Stimulated activated naive B cell treated with anti-CD40 and anti-IgM and Interleukin-4, amounts not matched to agents 10 μg/mL and 1 μg/mL and 100 μg/mL, for 72 hours (primary cell): Measurements from ENCODE around the gene TPST2.
A peak's percentile ranks its signal among the peaks of the same experiment; 100 is the strongest.

Source experiments
- ATAC-seq, 2 donors: fragments of 150-1000 bp; cut with Tn5 transposase; replicated peaks; 2 replicates each; pipeline ENCODE4 v1.10.0; 2021; ENCODE audit warnings: moderate library complexity in 1 of 2
- DNase-seq: peaks from one replicate; pipeline ENCODE4 v3.0.0; 2021
- H3K27ac Mint-ChIP-seq: one replicate; pipeline ENCODE4 v1.8.0; 2022; ENCODE audit warnings: mild to moderate bottlenecking, mixed read lengths
- H3K27me3 Mint-ChIP-seq, 2 donors: one replicate each; pipeline ENCODE4 v1.8.0; 2022; ENCODE audit warnings: mixed read lengths in 2 of 2
- H3K36me3 Mint-ChIP-seq, 2 donors: one replicate each; pipeline ENCODE4 v1.8.0; 2022; ENCODE audit warnings: mixed read lengths in 2 of 2, mild to moderate bottlenecking in 1 of 2
- H3K4me1 Mint-ChIP-seq, 2 donors: one replicate each; pipeline ENCODE4 v1.8.0; 2022; ENCODE audit warnings: mixed read lengths in 2 of 2, mild to moderate bottlenecking in 1 of 2
- H3K4me3 Mint-ChIP-seq, 2 donors: one replicate each; pipeline ENCODE4 v1.8.0; 2022; ENCODE audit warnings: mild to moderate bottlenecking in 2 of 2, mixed read lengths in 2 of 2, moderate library complexity in 1 of 2
- H3K9me3 Mint-ChIP-seq, 2 donors: one replicate each; pipeline ENCODE4 v1.8.0; 2022; ENCODE audit warnings: mixed read lengths in 2 of 2, mild to moderate bottlenecking in 1 of 2

The TPST2 gene

GRCh38 chr22:26564672-26565071 lies 25.3 kb downstream of the TPST2 start:
- ATAC-seq (no peak), DNase-seq (no peak)
- Mint-ChIP-seq H3K27me3 (no peaks in the 10 kb centered on the region), H3K27ac (no peak overlapping the region), H3K9me3 (no peaks in the 10 kb centered on the region), H3K36me3 (peaks cover 5 to 12% of the 10 kb centered on the region in 2 donors), H3K4me3 (no peak overlapping the region), H3K4me1 (peaks cover 10 to 22% of the 10 kb centered on the region in 2 donors)

GRCh38 chr22:26564181-26564580 lies 25.8 kb downstream of the TPST2 start:
- H3K9me3 Mint-ChIP-seq = no peaks in the 10 kb centered on the region
- no peak overlapping the region for H3K27ac Mint-ChIP-seq
- no peak for ATAC-seq
- H3K4me1 Mint-ChIP-seq = peaks cover 10 to 21% of the 10 kb centered on the region in 2 donors
- no peak overlapping the region for H3K4me3 Mint-ChIP-seq
- DNase-seq = no peak
- H3K36me3 Mint-ChIP-seq = peaks cover 5 to 10% of the 10 kb centered on the region in 2 donors
- no peaks in the 10 kb centered on the region for H3K27me3 Mint-ChIP-seq

GRCh38 chr22:26563022-26563421 lies 26.9 kb downstream of the TPST2 start:
- no peaks in the 10 kb centered on the region for H3K27me3 Mint-ChIP-seq
- DNase-seq (no peak), ATAC-seq (no peak)
- peaks cover 12 to 21% of the 10 kb centered on the region in 2 donors for H3K4me1 Mint-ChIP-seq
- no peaks in the 10 kb centered on the region for H3K9me3 Mint-ChIP-seq
- peaks cover 5 to 7% of the 10 kb centered on the region in 2 donors for H3K36me3 Mint-ChIP-seq
- H3K27ac Mint-ChIP-seq = peak overlapping the region; percentile 34
- H3K4me3 Mint-ChIP-seq = no peak overlapping the region

- no peaks in the 10 kb centered on the region for H3K27me3 Mint-ChIP-seq
- no peak overlapping the region for H3K4me3 Mint-ChIP-seq
- no peak overlapping the region for H3K27ac Mint-ChIP-seq
- H3K36me3 Mint-ChIP-seq = peaks cover 5 to 13% of the 10 kb centered on the region in 2 donors
- no peak for ATAC-seq
- H3K9me3 Mint-ChIP-seq = no peaks in the 10 kb centered on the region
- peaks cover 12 to 20% of the 10 kb centered on the region in 2 donors for H3K4me1 Mint-ChIP-seq
- DNase-seq = no peak
Measured at GRCh38 chr22:26561756-26562417, 28.0 kb downstream of the TPST2 start.

- H3K4me3 Mint-ChIP-seq = no peak overlapping the region
- H3K4me1 Mint-ChIP-seq = peaks cover 6 to 11% of the 10 kb centered on the region in 2 donors
- no peak overlapping the region for H3K27ac Mint-ChIP-seq
- H3K36me3 Mint-ChIP-seq = peaks cover 2 to 10% of the 10 kb centered on the region in 2 donors
- no peak for ATAC-seq
- H3K9me3 Mint-ChIP-seq = no peaks in the 10 kb centered on the region
- no peaks in the 10 kb centered on the region for H3K27me3 Mint-ChIP-seq
- no peak for DNase-seq
Measured at GRCh38 chr22:26559961-26560575, 29.9 kb downstream of the TPST2 start.

- no peak overlapping the region for H3K4me3 Mint-ChIP-seq
- no peak overlapping the region for H3K27ac Mint-ChIP-seq
- H3K36me3 Mint-ChIP-seq = peaks cover 0 to 10% of the 10 kb centered on the region in 2 donors
- H3K27me3 Mint-ChIP-seq = no peaks in the 10 kb centered on the region
- DNase-seq (no peak), ATAC-seq (no peak)
- peaks cover 5 to 15% of the 10 kb centered on the region in 2 donors for H3K4me1 Mint-ChIP-seq
- H3K9me3 Mint-ChIP-seq = no peaks in the 10 kb centered on the region
Measured at GRCh38 chr22:26558248-26558895, 31.6 kb downstream of the TPST2 start.

GRCh38 chr22:26556904-26557303 lies 33.0 kb downstream of the TPST2 start:
- H3K9me3 Mint-ChIP-seq = no peaks in the 10 kb centered on the region
- no peak for ATAC-seq
- no peak overlapping the region for H3K27ac Mint-ChIP-seq
- H3K27me3 Mint-ChIP-seq = no peaks in the 10 kb centered on the region
- peaks cover 6 to 21% of the 10 kb centered on the region in 2 donors for H3K4me1 Mint-ChIP-seq
- H3K36me3 Mint-ChIP-seq = peaks cover 0 to 10% of the 10 kb centered on the region in 2 donors
- no peak for DNase-seq
- no peak overlapping the region for H3K4me3 Mint-ChIP-seq

- H3K9me3 Mint-ChIP-seq = no peaks in the 10 kb centered on the region
- H3K27me3 Mint-ChIP-seq = no peaks in the 10 kb centered on the region
- DNase-seq (no peak), ATAC-seq (no peak)
- no peak overlapping the region for H3K27ac Mint-ChIP-seq
- H3K36me3 Mint-ChIP-seq = peaks cover 0 to 10% of the 10 kb centered on the region in 2 donors
- H3K4me1 Mint-ChIP-seq = peaks cover 6 to 27% of the 10 kb centered on the region in 2 donors
- no peak overlapping the region for H3K4me3 Mint-ChIP-seq
Measured at GRCh38 chr22:26555478-26555877, 34.5 kb downstream of the TPST2 start.

- H3K27ac Mint-ChIP-seq = no peak overlapping the region
Measured at GRCh38 chr22:26554956-26555355, 35.0 kb downstream of the TPST2 start.

GRCh38 chr22:26553056-26553752 lies 36.7 kb downstream of the TPST2 start:
- H3K4me1 Mint-ChIP-seq = peaks cover 6 to 28% of the 10 kb centered on the region in 2 donors
- H3K9me3 Mint-ChIP-seq = no peaks in the 10 kb centered on the region
- H3K27ac Mint-ChIP-seq = no peak overlapping the region
- DNase-seq (no peak), ATAC-seq (no peak)
- H3K4me3 Mint-ChIP-seq = no peak overlapping the region
- H3K36me3 Mint-ChIP-seq = peaks cover 0 to 13% of the 10 kb centered on the region in 2 donors
- no peaks in the 10 kb centered on the region for H3K27me3 Mint-ChIP-seq

More at GRCh38 chr22:26554956-26555355, 35.0 kb downstream of the TPST2 start:
- Mint-ChIP-seq H3K9me3 (no peaks in the 10 kb centered on the region), H3K27me3 (no peaks in the 10 kb centered on the region), H3K4me1 (peaks cover 6 to 27% of the 10 kb centered on the region in 2 donors), H3K36me3 (peaks cover 0 to 11% of the 10 kb centered on the region in 2 donors), H3K4me3 (no peak overlapping the region)
- DNase-seq (no peak), ATAC-seq (no peak)

- ATAC-seq (no peak), DNase-seq (no peak)
- Mint-ChIP-seq H3K36me3 (peaks cover 0 to 14% of the 10 kb centered on the region in 2 donors), H3K27me3 (no peaks in the 10 kb centered on the region), H3K4me3 (no peak overlapping the region), H3K27ac (no peak overlapping the region), H3K9me3 (no peaks in the 10 kb centered on the region), H3K4me1 (peaks cover 7 to 30% of the 10 kb centered on the region in 2 donors)
Measured at GRCh38 chr22:26552466-26552865, 37.5 kb downstream of the TPST2 start.

GRCh38 chr22:26551568-26551967 lies 38.4 kb downstream of the TPST2 start:
- DNase-seq (no peak), ATAC-seq (no peak)
- Mint-ChIP-seq H3K27ac (no peak overlapping the region), H3K27me3 (no peaks in the 10 kb centered on the region), H3K4me1 (peaks cover 12 to 39% of the 10 kb centered on the region in 2 donors), H3K9me3 (no peaks in the 10 kb centered on the region), H3K36me3 (peaks cover 1 to 15% of the 10 kb centered on the region in 2 donors), H3K4me3 (no peak overlapping the region)

GRCh38 chr22:26550498-26551033 lies 39.4 kb downstream of the TPST2 start:
- no peak for DNase-seq
- ATAC-seq = no peak
- H3K36me3 Mint-ChIP-seq = peaks cover 3 to 19% of the 10 kb centered on the region in 2 donors
- peaks cover 16 to 46% of the 10 kb centered on the region in 2 donors for H3K4me1 Mint-ChIP-seq
- H3K9me3 Mint-ChIP-seq = no peaks in the 10 kb centered on the region
- no peaks in the 10 kb centered on the region for H3K27me3 Mint-ChIP-seq
- no peak overlapping the region for H3K4me3 Mint-ChIP-seq
- no peak overlapping the region for H3K27ac Mint-ChIP-seq

GRCh38 chr22:26549902-26550497 lies 39.9 kb downstream of the TPST2 start:
- no peak overlapping the region for H3K4me3 Mint-ChIP-seq
- no peak overlapping the region for H3K27ac Mint-ChIP-seq
- no peaks in the 10 kb centered on the region for H3K9me3 Mint-ChIP-seq
- H3K27me3 Mint-ChIP-seq = no peaks in the 10 kb centered on the region
- H3K4me1 Mint-ChIP-seq = peaks cover 17 to 46% of the 10 kb centered on the region in 2 donors
- H3K36me3 Mint-ChIP-seq = peaks cover 3 to 19% of the 10 kb centered on the region in 2 donors
- DNase-seq = no peak
- no peak for ATAC-seq
